ENCODE data around the gene PRKAR2B.

DNA sequence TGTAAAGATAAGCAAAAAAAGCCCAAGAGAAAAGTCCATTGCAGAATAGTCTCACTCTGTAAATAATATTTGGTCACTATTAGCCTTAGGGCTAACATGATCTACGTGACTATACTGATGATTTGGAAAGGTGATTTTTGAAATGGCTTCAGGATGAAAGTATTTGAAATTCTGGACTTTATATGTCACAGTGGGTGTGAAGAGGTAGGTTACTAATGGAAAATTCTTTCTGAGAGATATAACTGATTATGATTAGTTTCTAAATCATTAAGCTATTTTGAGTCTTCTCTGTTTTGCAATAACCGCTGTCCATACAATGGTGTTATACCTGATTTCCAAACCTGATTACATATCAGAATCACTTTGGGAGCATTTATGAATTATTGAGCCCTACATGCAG is 104.2 kb downstream of the PRKAR2B start:
- no peak for TF ChIP-seq POLR2A (IDR thresholded peaks at IDR 0.05; ENCODE audit: low read depth, low read length)
- TF ChIP-seq, protein P1, sequence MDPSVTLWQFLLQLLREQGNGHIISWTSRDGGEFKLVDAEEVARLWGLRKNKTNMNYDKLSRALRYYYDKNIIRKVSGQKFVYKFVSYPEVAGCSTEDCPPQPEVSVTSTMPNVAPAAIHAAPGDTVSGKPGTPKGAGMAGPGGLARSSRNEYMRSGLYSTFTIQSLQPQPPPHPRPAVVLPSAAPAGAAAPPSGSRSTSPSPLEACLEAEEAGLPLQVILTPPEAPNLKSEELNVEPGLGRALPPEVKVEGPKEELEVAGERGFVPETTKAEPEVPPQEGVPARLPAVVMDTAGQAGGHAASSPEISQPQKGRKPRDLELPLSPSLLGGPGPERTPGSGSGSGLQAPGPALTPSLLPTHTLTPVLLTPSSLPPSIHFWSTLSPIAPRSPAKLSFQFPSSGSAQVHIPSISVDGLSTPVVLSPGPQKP (IDR thresholded peaks at IDR 0.05; ENCODE audit: borderline replicate concordance, low read depth, low read length), result no peak
- TF ChIP-seq CEBPB (IDR thresholded peaks at IDR 0.05; ENCODE audit: low read depth, low read length), result no peak
- TF ChIP-seq, protein P2, sequence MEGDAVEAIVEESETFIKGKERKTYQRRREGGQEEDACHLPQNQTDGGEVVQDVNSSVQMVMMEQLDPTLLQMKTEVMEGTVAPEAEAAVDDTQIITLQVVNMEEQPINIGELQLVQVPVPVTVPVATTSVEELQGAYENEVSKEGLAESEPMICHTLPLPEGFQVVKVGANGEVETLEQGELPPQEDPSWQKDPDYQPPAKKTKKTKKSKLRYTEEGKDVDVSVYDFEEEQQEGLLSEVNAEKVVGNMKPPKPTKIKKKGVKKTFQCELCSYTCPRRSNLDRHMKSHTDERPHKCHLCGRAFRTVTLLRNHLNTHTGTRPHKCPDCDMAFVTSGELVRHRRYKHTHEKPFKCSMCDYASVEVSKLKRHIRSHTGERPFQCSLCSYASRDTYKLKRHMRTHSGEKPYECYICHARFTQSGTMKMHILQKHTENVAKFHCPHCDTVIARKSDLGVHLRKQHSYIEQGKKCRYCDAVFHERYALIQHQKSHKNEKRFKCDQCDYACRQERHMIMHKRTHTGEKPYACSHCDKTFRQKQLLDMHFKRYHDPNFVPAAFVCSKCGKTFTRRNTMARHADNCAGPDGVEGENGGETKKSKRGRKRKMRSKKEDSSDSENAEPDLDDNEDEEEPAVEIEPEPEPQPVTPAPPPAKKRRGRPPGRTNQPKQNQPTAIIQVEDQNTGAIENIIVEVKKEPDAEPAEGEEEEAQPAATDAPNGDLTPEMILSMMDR (conservative IDR thresholded peaks at IDR 0.05; ENCODE audit: low read depth, low read length), result no peak
- no peak for TF ChIP-seq RFX5 (IDR thresholded peaks at IDR 0.05; ENCODE audit: low read depth, low read length)
- TF ChIP-seq FOS (IDR thresholded peaks at IDR 0.05; ENCODE audit: low read depth, low read length), result no peak
- TF ChIP-seq MXI1 (IDR thresholded peaks at IDR 0.05; ENCODE audit: borderline replicate concordance, low read depth, low read length), result no peak
- no peak for TF ChIP-seq SMC3 (IDR thresholded peaks at IDR 0.05; ENCODE audit: low read depth, low read length)
- TF ChIP-seq RCOR1 (IDR thresholded peaks at IDR 0.05; ENCODE audit: insufficient replicate concordance, low read length), result no peak
- no peak for TF ChIP-seq MAZ (IDR thresholded peaks at IDR 0.05; ENCODE audit: borderline replicate concordance, low read depth, low read length)
- no peak for TF ChIP-seq NFE2L2 (IDR thresholded peaks at IDR 0.05; ENCODE audit: low read depth, low read length)
- TF ChIP-seq MAFK (IDR thresholded peaks at IDR 0.05; ENCODE audit: low read depth, low read length), result no peak
- TF ChIP-seq RAD21 (IDR thresholded peaks at IDR 0.05; ENCODE audit: low read length), result no peak

Data from IMR-90 (cell line).